ENCODE results near the gene SPEG. TPM values are rescaled to one million over a fixed set of nuclear protein-coding genes. Genes with fewer than 3 reads are reported as not detected.

Gene SPEG
- total RNA-seq, 1 experiment from 2014 or later: 41.5 TPM

DNA sequence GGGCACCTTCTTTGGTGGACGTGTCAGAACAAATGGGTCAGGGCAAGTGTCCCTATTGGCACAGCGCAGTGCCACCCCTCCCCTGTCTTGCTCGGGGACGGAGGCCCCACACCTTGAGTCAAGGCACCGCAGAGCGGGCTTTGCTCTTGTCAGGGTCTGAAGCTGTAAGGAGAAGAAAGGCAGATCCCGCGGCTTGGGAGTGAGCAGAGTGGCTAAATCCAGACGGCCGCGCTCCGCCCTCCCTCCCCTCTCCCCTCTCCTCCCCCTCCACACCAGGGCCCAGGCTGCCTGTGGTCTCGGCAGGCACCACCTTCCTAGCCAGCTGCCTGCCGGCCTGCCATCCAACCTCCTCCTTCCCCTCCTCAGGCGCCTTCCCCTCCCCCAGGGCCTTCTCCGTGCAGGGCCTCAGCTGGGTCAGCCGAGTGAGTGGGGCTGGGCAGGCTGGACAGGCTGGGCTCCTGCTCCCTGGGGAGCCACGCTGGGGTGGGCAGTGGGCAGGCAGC lies 25.8 kb downstream of the SPEG start:
- DNase-seq (ENCODE audit: low read depth): peak; percentile 92

DNA sequence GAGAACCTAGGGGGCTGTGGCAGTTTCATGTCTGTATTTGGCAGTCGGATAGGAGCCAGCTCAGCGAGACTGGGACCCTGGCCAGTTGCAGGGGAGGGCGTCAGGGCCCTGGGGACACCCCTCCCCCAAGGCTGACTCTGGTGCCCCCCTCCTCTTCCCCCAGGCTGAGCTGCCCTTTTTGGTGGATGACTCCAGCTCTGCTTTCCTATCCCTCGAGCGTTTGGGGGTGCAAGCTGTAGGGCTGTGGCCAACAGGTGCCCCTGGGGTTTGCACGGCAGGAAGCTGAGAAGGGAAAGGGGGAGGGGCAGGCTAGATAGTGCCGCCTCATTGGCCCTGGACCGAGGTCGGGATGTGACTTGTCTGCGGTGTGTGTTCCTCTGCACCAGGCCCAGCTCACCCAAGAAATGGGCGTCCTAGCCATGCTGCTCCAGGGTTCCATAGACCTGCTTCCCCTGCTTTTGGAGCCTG lies 26.4 kb downstream of the SPEG start:
- peak; percentile 74 for DNase-seq (ENCODE audit: low read depth)

- no peak for DNase-seq (ENCODE audit: low read depth)
Observed at GRCh38 chr2:219461669-219462068, 27.0 kb downstream of the SPEG start.

GRCh38 chr2:219462349-219462748 lies 27.7 kb downstream of the SPEG start:
- DNase-seq (ENCODE audit: low read depth): no peak

GRCh38 chr2:219464286-219465032 lies 29.8 kb downstream of the SPEG start:
- DNase-seq (ENCODE audit: low read depth): no peak

DNA sequence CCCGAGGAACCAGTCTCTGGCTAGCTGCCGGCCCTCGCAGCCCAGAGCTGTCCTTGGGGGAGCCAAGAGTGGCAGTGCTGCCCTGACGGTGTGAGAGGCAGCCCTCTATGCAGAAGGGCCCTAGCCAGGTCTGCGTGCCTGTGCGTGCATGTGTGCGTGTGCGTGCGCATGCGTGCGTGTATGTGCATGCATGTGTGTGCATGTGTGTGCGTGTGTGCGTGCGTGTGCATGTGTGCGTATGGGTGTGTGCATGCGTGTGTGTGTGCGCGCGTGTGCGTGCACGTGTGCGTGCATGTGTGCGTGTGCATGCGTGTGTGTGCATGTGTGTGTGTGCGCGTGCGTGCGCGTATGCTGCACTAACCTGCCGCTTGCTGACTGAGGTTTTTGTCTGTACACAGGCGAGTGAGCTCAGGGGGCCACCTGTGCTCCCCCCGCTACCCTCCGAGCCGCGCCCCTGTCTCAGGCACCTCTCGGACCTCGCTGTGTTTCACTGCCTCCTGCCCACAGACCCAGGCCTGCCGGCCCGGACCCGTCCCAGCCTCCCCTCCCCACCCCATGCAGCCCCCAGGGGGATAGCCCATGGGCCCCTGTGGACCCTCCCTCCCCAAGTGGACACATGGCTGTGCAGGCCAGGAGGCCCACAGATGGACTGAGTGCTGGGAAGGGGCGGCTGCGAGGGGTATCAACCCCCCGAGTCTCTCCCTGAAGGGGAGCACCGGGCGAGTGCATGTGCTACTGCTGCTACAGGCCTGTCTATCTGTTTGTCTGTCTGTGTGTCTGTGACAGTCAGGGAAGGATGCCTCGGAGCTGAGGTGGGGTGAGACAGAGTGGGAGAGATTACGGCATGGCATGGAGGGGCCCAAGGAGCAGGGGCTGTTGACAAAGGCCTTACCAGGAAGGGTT lies 31.3 kb downstream of the SPEG start:
- no peak for DNase-seq (ENCODE audit: low read depth)

DNA sequence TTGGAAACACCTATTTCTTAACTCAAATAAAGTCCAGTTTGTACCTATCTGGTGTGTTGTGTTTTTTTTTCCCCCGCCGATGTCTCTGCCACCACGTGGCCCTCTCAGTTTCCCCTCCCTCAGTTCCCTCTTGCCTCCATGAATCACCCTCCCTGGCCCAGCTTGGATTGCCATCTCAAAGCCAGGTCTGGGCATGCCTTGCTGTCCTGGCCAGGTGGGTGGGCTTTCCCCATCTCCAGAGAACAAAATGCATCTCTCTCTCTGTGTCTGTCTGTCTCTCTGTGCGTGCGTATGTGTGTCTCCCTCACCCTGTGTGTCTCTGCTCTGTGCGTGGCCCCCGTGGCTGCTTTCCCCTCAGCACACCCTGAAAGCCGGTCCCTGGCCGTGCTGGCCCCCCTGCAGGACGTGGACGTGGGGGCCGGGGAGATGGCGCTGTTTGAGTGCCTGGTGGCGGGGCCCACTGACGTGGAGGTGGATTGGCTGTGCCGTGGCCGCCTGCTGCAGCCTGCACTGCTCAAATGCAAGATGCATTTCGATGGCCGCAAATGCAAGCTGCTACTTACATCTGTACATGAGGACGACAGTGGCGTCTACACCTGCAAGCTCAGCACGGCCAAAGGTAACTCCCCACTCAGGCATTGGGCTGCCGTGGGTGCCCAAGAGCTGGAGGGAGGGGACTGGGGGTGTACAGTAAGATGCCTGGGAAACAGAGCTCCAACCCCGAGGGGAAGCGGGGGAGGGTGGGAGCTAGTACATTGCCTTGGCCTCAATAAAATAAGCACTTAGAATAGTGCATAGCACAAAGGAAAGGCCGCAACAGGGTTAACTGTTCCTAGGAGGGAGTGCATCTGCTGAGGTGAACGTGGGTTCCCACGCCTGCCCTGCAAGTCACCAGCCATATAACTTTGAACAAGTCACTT lies 32.4 kb downstream of the SPEG start:
- no peak for DNase-seq (ENCODE audit: low read depth)

DNA sequence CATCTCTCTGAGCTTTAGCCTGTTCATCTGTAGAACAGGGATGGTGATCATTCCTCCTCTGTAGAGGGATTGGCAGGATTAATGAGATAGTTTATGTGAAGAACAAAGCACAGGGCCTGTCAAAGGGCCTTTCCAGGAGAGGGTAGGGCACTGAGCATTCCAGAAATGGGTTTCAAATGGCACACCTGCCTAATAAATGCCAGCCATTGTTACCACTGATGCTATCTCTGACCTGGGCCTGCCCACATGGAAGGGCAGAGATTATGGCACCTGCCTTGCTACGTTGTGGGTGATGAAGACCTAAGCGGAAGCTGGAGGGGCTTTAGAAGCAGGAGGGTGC lies 33.1 kb downstream of the SPEG start:
- no peak for DNase-seq (ENCODE audit: low read depth)

- DNase-seq (ENCODE audit: low read depth): no peak
Observed at GRCh38 chr2:219468410-219469185, 34.0 kb downstream of the SPEG start.

DNA sequence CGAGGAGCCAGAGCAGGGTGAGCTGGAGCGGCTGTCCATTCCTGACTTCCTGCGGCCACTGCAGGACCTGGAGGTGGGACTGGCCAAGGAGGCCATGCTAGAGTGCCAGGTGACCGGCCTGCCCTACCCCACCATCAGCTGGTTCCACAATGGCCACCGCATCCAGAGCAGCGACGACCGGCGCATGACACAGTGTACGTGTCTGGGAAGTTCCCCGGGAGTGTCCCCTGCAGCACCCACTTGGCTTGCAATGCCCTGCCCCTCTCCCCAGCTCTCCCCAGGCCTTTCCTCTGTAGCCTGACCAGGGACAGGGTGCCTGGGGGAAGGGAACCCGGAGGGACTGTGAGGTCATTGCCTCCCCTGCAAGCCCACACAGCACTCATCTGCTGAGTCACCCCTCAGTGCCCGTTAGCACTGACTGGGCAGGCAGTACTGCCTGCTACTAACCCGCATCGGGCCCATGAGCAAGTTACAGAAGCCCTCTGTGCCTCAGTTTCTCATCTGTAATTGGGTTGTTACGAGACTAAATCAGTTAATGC lies 34.6 kb downstream of the SPEG start:
- DNase-seq (ENCODE audit: low read depth): peak; percentile 63

DNA sequence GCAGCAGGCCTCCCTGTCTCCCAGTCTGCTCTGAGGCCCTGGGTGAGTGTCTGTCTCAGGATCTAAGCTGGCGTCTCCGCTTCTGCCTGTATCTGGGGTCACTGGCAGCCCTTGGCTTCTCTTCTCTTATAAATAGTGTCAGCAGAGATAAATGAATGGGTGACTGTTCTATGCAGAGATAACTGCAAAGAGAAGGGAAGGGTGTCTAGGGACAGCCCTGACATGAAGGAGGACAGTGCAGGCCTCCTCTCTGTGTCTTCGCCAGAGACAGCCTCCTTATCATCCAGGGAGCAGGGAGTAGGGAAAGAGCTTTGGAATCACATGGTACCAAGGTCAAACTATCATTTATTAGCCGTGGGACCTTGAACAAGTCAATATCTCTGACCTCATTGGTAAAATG lies 35.8 kb downstream of the SPEG start:
- DNase-seq (ENCODE audit: low read depth): no peak

DNA sequence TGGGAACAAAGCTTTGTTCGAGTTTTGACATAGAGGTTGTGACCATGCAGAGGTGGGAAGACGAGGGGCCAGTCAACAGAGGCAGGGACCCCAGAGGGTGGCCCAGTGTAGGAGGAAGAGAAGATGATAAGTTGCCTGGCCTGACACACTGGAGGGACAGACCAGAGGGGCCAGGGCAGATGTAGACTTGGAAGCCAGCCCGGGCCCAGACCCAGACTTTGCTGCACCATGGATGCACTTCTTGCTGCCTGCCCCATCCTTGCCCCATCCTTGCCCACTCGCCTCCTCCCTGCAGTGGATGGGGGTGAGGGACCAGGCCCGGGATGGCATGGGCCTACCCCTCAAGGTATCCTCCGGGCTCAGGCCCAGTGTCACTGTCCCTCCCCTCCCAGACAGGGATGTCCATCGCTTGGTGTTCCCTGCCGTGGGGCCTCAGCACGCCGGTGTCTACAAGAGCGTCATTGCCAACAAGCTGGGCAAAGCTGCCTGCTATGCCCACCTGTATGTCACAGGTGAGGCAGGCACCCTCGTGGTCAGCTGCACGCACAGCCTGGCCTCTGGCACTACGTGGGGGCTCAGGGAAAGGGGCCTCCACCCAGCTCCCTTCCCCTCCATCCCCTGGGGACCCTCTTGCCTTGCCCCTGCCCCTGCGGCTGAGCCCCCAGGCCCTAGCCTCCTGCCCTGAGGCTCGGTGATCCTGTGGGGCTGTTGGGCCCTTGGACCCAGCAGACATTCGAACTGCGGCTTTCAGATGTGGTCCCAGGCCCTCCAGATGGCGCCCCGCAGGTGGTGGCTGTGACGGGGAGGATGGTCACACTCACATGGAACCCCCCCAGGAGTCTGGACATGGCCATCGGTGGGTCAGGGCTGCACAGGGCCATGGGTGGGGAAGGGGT lies 37.1 kb downstream of the SPEG start:
- DNase-seq (ENCODE audit: low read depth): no peak

- no peak for DNase-seq (ENCODE audit: low read depth)
Observed at GRCh38 chr2:219472629-219473187, 38.1 kb downstream of the SPEG start.

- DNase-seq (ENCODE audit: low read depth): no peak
Observed at GRCh38 chr2:219473511-219473910, 38.9 kb downstream of the SPEG start.

DNA sequence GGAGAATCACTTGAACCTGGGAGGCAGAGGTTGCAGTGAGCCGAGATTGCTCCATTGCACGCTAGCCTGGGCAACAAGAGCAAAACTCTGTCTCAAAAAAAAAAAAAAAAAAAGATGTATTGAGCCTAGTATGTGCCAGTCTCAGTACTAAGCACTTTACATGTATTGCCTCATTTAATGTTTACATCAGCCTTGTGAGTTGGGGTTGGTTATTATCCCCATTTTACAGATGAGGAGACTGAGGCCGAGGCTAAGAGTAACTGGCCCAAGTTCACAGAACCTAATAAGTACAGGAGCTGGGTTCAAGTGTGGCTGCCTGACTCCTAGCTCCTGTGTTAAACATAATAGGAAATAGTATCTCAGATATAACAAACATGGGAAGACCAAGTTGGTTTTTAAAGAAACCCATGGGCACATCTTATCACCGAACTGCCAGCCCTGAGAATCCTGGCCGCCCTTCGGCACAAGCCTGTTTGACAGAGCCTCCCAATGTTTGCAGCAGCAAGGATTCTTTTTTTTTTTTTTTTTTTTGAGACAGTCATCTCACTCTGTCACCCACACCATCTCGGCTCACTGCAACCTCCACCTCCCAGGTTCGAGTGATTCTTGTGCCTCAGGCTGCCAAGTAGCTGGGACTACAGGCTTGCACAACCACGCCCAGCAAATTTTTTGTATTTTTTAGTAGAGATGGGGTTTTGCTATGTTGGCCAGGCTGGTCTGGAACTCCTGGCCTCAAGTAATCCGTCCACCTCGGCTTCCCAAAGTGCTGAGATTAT lies 39.8 kb downstream of the SPEG start:
- no peak for DNase-seq (ENCODE audit: low read depth)

DNA sequence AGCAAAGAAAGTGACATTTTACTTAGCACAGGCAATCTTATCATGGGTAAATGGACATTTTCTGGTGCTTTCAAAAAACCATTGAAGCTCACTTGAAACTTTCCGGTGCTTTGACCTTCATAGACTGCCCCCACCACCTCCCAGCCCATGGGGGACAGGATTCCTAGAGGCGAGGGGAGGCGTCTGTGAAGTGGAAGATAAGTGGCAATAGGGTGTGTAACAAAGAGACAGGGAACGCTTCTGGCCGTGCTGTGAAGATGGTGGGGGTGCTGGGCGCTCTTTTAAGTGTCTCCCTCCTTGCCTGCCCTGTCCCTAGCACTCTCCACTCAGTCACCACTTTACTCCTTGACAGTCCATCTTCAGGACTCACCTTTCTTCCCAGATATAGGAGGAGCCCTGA lies 40.6 kb downstream of the SPEG start:
- no peak for DNase-seq (ENCODE audit: low read depth)

DNA sequence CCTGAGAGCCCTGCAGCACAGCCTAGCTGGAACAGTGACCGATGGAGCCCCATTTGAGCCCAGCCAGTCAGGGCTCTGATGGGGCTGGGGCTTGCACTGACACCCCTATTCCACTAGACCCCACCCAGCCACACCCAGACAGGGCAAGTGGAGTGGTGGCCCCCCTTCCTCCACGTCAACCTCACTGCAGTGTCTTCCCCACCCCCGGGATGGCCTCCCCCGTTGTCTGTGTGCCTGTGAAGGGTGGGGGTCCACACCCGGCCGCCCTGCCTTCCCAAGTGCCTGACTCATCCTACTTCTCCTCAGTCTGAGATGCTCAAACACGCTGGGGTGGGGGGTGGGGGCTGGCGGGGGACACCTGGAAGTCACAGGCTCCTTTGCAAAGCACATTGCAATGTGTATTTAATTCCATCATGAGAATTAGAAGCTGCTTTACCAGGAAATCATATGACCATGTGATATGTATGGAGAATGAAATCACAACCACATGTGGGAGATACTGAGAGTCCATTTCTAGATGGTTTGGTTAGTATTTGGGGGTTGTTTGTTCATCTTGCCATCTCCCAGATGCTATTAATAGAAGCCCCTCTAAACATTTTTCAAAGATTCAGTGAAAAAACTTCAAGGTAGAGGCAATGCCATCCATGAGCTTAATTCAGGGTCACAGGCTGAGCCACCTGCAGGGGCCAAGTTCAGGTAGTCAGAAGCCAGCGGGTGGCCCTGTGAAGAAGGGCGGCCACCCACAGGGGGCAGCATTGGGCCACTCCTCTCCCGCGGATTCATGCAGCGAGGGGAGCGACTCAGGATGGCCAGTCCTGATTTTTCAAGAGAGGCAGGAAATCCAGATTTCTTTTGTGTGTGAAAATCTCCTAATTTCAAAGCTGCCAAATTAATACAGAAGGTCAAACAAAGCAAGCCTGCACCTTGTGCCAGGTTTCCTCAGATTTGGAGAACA lies 41.3 kb downstream of the SPEG start:
- DNase-seq (ENCODE audit: low read depth): peak; percentile 34

All from LHCN-M2 (cell line).